Lower leg skin (tissue), 3 donors: Measurements from ENCODE around the gene C1orf50.

Source experiments
- CTCF ChIP-seq, 3 donors: fragments of 450-650 bp; IDR thresholded peaks; one replicate each; pipeline ENCODE4 v1.5.1; 2016; ENCODE audit warnings: antibody characterized with exemption in 3 of 3, mild to moderate bottlenecking in 3 of 3, moderate library complexity in 2 of 3
- POLR2A ChIP-seq, 2 donors: fragments of 450-650 bp; IDR thresholded peaks; one replicate each; pipeline ENCODE4 v1.6.1; 2016 to 2017; ENCODE audit warnings: antibody characterized with exemption in 2 of 2, mild to moderate bottlenecking in 1 of 2, moderate library complexity in 1 of 2

- TF ChIP-seq POLR2A (IDR thresholded peaks at IDR 0.05) (no peak), CTCF (IDR thresholded peaks at IDR 0.05) (no peak)
Measured at GRCh38 chr1:42736571-42737200, 30.4 kb upstream of the C1orf50 start.
